ENCODE results near the gene COPRS. TPM values are rescaled to one million over a fixed set of nuclear protein-coding genes. Genes with fewer than 3 reads are reported as not detected.

The COPRS gene
- total RNA-seq, 1 donor from 2014 or later = 27.0 TPM

DNA sequence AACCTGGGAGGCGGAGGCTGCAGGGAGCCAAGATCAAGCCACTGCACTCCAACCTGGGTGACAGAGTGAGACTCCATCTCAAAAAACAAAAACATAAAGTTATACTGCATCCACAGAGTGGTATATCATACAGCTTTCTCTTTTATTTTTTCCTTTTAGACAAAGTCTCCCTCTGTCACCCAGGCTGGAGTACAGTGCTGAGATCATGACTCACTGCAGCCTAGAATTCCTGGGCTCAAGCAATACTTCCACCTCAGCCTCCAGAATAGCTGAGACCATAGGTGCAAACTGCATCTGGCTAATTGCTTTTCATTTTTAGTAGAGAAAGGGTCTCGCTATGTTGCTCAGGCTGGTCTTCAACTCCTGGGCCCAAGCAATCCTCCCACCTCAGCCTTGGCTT, 10.0 kb upstream of the COPRS start:
- POLR2A ChIA-PET = interaction anchor here (1.3 kb wide), 1 partner anchor 15 kb away, joined by 3 read pairs; no protein-coding TSS in a partner anchor
- no peak overlapping the region for H3K4me3 Mint-ChIP-seq

DNA sequence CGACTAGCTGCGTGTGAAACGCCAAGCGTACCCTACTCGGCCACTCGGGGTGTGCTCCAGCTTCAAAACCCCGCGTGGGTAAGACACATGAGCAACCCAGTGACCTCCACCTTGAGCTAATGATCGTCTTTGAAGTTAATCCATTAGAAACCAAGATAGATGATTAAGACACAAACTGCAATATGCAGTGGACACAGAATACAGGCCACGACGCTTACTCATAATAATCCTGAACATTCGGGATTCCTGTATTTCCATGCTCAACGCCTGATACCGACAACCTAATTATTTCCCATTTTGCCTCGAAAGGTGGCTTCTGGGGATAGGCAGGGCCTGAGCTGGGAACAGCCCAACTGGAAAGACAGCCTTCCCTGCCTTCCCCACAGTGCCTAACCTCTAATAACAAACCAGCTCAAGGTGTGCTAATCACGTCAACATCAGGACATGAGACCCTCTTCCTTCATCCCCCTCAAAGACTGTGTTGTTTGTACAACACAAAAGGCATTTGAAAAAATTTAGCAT, 504 bp upstream of the COPRS start:
- POLR2A ChIA-PET = interaction anchor here (0.7 to 1.3 kb wide), 3 partner anchors 24 to 324 kb away, joined by 3 to 11 read pairs (median 6); partner anchors contain the start of gene UTP6
- Mint-ChIP-seq H3K9me3 (no peaks in the 10 kb centered on the region), H3K27me3 (no peaks in the 10 kb centered on the region), H3K36me3 (ENCODE audit: low read depth) (peaks cover 29% of the 10 kb centered on the region), H3K4me3 (peak overlapping the region; percentile 80), H3K4me1 (peaks cover 21% of the 10 kb centered on the region), H3K27ac (peak overlapping the region; percentile 60)
- intact Hi-C loops (cut with micrococcal nuclease) = loop anchor here (1.0 to 2.0 kb wide), 3 partner anchors 30 to 77 kb away; partner anchors contain the start of genes SUZ12 and UTP6
- no peak for DNase-seq
- ATAC-seq (ENCODE audit: low read depth) = no peak
- TF ChIP-seq, protein P1, sequence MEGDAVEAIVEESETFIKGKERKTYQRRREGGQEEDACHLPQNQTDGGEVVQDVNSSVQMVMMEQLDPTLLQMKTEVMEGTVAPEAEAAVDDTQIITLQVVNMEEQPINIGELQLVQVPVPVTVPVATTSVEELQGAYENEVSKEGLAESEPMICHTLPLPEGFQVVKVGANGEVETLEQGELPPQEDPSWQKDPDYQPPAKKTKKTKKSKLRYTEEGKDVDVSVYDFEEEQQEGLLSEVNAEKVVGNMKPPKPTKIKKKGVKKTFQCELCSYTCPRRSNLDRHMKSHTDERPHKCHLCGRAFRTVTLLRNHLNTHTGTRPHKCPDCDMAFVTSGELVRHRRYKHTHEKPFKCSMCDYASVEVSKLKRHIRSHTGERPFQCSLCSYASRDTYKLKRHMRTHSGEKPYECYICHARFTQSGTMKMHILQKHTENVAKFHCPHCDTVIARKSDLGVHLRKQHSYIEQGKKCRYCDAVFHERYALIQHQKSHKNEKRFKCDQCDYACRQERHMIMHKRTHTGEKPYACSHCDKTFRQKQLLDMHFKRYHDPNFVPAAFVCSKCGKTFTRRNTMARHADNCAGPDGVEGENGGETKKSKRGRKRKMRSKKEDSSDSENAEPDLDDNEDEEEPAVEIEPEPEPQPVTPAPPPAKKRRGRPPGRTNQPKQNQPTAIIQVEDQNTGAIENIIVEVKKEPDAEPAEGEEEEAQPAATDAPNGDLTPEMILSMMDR (IDR thresholded peaks at IDR 0.05) = no peak
- CTCF ChIA-PET = interaction anchor here (1.5 to 2.2 kb wide), 2 partner anchors 17 to 301 kb away, joined by 5 to 6 read pairs; no protein-coding TSS in a partner anchor

More for the DNA sequence above, 10.0 kb upstream of the COPRS start:
- no peaks in the 10 kb centered on the region for H3K27me3 Mint-ChIP-seq
- ATAC-seq (ENCODE audit: low read depth) (no peak), DNase-seq (no peak)
- intact Hi-C loops (cut with micrococcal nuclease) = no loop called here
- H3K27ac Mint-ChIP-seq = no peak overlapping the region
- TF ChIP-seq, protein P1 (IDR thresholded peaks at IDR 0.05) = no peak
- CTCF ChIA-PET = no interaction called here
- peaks cover 86% of the 10 kb centered on the region for H3K36me3 Mint-ChIP-seq (ENCODE audit: low read depth)
- no peaks in the 10 kb centered on the region for H3K4me1 Mint-ChIP-seq
- no peaks in the 10 kb centered on the region for H3K9me3 Mint-ChIP-seq

DNA sequence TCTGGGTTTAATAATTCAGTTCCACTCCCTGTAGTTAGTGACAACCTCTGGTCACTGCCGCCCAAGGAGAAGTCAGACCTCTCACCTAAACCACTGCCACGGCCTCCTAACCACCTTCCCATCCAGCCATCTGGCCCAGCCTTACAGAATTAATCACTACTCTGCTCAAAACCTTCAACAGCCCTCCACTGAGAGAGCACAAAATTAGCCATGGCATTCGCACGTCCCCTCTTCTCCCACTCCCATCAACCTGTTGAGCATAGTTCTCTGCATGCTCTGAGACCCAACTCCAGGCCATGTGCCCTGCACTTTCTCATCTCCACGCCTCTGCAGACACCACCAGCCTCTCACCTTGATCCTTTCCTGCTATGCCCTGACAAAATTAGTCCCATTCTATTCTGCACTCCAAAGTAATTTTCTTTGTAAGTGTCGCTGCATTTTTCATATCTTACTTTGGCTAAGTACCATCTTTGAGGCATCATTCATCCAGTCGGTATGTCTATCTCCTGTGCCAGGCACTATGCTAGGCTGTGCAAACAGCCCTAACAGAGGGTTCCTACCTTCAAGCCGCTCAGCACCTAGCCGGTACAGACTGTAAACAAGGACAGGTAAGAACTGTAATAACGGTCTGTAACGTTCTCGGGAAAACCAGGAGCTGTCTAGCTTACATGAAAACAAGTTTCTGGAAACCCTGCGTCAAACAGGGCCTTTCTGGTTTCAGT, 963 bp downstream of the COPRS start:
- ChIA-PET CTCF (interaction anchor here (1.5 to 2.2 kb wide), 2 partner anchors 16 to 299 kb away, joined by 5 to 6 read pairs; no protein-coding TSS in a partner anchor), POLR2A (interaction anchor here (0.7 to 0.9 kb wide), 2 partner anchors 12 to 31 kb away, joined by 4 read pairs; no protein-coding TSS in a partner anchor)
- H3K36me3 Mint-ChIP-seq (ENCODE audit: low read depth) = peaks cover 18% of the 10 kb centered on the region
- peaks cover 21% of the 10 kb centered on the region for H3K4me1 Mint-ChIP-seq
- DNase-seq (no peak), ATAC-seq (ENCODE audit: low read depth) (no peak)
- H3K4me3 Mint-ChIP-seq = peak overlapping the region; percentile 91
- intact Hi-C loops (cut with micrococcal nuclease) = loop anchor here (1.0 to 2.0 kb wide), 2 partner anchors 79 to 149 kb away; partner anchors contain the start of genes LRRC37B and SUZ12
- TF ChIP-seq, protein P1 (IDR thresholded peaks at IDR 0.05) = no peak
- no peaks in the 10 kb centered on the region for H3K9me3 Mint-ChIP-seq
- peak overlapping the region; percentile 74 for H3K27ac Mint-ChIP-seq
- H3K27me3 Mint-ChIP-seq = no peaks in the 10 kb centered on the region

DNA sequence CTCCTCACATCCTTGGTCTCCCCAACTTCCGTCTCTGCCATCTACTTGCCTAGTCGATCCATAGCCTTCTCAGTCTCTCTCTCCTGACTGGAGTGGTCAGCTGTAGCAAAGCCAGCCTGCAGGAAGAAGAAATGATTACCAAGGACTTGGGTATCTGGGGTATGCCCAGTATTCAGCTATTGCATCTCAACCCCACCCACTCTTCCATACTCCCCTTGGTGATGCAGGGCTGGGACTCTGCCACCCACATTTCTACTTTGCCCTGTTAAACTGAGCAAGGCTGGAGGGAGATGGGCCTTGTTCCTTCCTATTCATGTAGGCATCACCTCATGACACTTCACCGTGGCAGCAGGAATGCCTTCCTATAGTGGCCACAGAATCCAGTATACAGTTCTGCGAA, 2.3 kb downstream of the COPRS start:
- H3K4me1 Mint-ChIP-seq = peaks cover 21% of the 10 kb centered on the region
- CTCF ChIA-PET = interaction anchor here (0.9 kb wide), 1 partner anchor 14 kb away, joined by 4 read pairs; no protein-coding TSS in a partner anchor

More for the DNA sequence above, 2.3 kb downstream of the COPRS start:
- Mint-ChIP-seq H3K4me3 (peak overlapping the region; percentile 5), H3K27me3 (no peaks in the 10 kb centered on the region), H3K36me3 (ENCODE audit: low read depth) (peaks cover 19% of the 10 kb centered on the region), H3K27ac (no peak overlapping the region), H3K9me3 (no peaks in the 10 kb centered on the region)
- DNase-seq = no peak
- TF ChIP-seq, protein P1 (IDR thresholded peaks at IDR 0.05) = no peak
- intact Hi-C loops (cut with micrococcal nuclease) = no loop called here
- no peak for ATAC-seq (ENCODE audit: low read depth)
- POLR2A ChIA-PET = no interaction called here

All from activated B cell treated with CpG ODN at 0.5 μM for 24 hours (primary cell).